Suprapubic skin (tissue), 4 donors: ENCODE measurements around the gene NPPB.

Experiments used
- EP300 ChIP-seq: sonication (generic); formaldehyde crosslinking; IDR thresholded peaks from one replicate; pipeline ENCODE4 v1.6.1; 2017; ENCODE audit warnings: antibody characterized with exemption
- POLR2A ChIP-seq, 2 donors: fragments of 450-650 bp; IDR thresholded peaks; one replicate each; pipeline ENCODE4 v1.6.1; 2017; ENCODE audit warnings: antibody characterized with exemption in 2 of 2, mild to moderate bottlenecking in 2 of 2, moderate library complexity in 2 of 2
- POLR2AphosphoS5 ChIP-seq, 3 donors: sonication (generic); formaldehyde crosslinking; IDR thresholded peaks; one replicate each; pipeline ENCODE4 v1.6.1; 2017; ENCODE audit warnings: antibody characterized with exemption in 3 of 3
- TF ChIP-seq, protein P1 (sequence below), 2 donors: fragments of 200-600 bp in 1 of 2; fragments of 450-650 bp in 1 of 2; sonication (generic) in 1 of 2; IDR thresholded peaks; one replicate each; pipeline ENCODE4 v1.5.1; 2016 to 2019; ENCODE audit warnings: antibody characterized with exemption in 2 of 2, mild to moderate bottlenecking in 1 of 2, moderate library complexity in 1 of 2

DNA sequence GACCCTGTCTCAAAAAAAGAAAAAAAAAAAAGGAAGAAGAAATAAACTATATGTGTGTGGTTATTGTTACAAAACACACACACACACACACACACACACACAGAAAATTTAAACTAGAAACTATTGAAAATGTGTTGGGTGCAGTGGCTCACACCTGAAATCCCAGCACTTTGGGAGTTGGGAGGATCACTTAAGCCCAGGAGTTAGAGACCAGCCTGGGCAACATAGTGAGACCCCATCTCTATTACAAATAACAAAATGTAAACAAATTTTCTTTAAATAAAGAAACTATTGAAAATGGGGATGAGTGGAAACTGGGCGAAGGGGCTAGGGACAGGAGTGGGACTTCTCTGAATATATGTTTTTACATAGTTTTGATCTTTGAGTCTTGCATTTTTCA is 44.5 kb upstream of the NPPB start:
- TF ChIP-seq, protein P1, sequence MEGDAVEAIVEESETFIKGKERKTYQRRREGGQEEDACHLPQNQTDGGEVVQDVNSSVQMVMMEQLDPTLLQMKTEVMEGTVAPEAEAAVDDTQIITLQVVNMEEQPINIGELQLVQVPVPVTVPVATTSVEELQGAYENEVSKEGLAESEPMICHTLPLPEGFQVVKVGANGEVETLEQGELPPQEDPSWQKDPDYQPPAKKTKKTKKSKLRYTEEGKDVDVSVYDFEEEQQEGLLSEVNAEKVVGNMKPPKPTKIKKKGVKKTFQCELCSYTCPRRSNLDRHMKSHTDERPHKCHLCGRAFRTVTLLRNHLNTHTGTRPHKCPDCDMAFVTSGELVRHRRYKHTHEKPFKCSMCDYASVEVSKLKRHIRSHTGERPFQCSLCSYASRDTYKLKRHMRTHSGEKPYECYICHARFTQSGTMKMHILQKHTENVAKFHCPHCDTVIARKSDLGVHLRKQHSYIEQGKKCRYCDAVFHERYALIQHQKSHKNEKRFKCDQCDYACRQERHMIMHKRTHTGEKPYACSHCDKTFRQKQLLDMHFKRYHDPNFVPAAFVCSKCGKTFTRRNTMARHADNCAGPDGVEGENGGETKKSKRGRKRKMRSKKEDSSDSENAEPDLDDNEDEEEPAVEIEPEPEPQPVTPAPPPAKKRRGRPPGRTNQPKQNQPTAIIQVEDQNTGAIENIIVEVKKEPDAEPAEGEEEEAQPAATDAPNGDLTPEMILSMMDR (IDR thresholded peaks at IDR 0.05) = no peak
- TF ChIP-seq POLR2AphosphoS5 (IDR thresholded peaks at IDR 0.05) = no peak
- TF ChIP-seq EP300 = no peak
- no peak for TF ChIP-seq POLR2A (IDR thresholded peaks at IDR 0.05)
